ENCODE measurements around the gene OR5D16. TPM values are rescaled to one million over a fixed set of nuclear protein-coding genes. Genes with fewer than 3 reads are reported as not detected.
A peak's percentile ranks its signal among the peaks of the same experiment; 100 is the strongest.

OR5D16 gene
- total and polyA plus RNA-seq, 2 of the 13 experiments (the other 11 are each of a cell fraction or from before 2014, with no cell fraction given), result not detected

DNA sequence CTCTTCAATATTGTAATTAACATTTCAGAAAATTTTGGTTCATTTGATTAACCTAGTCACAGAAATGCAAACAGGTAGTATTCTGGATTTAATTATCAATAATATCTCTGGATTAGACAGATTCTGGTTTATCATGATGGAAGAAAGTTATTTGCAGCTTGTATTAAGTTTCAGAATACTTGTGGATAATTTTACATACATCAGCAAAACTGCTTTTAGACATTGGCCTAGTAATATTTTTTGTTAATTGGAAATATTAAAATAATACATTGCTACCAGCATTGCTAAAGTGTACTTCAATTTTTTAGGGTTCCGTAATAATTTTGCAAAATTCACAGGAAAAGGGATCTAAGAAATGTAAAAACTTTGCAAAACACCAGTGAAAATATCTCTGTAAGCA is 46.9 kb upstream of the OR5D16 start (continued):
- TF ChIP-seq ZNF629 (CRISPR knock-in tag; conservative IDR thresholded peaks at IDR 0.05) (no peak), SETDB1 (CRISPR knock-in tag; IDR thresholded peaks at IDR 0.05; ENCODE audit: borderline replicate concordance) (no peak), MAFK (conservative IDR thresholded peaks at IDR 0.05 in 1 of 2, IDR thresholded peaks at IDR 0.05 in 1 of 2; ENCODE audit: low read length in 2 of 2) (peak; percentile 23 to 76; a peak in 3 of 4 replicates), TSC22D2 (CRISPR knock-in tag; IDR thresholded peaks at IDR 0.05; ENCODE audit: borderline replicate concordance) (no peak), HNF4A (CRISPR knock-in tag; IDR thresholded peaks at IDR 0.05) (no peak)
- TF ChIP-seq, protein P1, sequence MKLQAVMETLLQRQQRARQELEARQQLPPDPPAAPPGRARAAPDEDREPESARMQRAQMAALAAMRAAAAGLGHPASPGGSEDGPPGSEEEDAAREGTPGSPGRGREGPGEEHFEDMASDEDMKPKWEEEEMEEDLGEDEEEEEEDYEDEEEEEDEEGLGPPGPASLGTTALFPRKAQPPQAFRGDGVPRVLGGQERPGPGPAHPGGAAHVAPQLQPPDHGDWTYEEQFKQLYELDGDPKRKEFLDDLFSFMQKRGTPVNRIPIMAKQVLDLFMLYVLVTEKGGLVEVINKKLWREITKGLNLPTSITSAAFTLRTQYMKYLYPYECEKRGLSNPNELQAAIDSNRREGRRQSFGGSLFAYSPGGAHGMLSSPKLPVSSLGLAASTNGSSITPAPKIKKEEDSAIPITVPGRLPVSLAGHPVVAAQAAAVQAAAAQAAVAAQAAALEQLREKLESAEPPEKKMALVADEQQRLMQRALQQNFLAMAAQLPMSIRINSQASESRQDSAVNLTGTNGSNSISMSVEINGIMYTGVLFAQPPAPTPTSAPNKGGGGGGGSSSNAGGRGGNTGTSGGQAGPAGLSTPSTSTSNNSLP (IDR thresholded peaks at IDR 0.05; ENCODE audit: low read depth, low read length), result no peak
- TF ChIP-seq, protein P2, sequence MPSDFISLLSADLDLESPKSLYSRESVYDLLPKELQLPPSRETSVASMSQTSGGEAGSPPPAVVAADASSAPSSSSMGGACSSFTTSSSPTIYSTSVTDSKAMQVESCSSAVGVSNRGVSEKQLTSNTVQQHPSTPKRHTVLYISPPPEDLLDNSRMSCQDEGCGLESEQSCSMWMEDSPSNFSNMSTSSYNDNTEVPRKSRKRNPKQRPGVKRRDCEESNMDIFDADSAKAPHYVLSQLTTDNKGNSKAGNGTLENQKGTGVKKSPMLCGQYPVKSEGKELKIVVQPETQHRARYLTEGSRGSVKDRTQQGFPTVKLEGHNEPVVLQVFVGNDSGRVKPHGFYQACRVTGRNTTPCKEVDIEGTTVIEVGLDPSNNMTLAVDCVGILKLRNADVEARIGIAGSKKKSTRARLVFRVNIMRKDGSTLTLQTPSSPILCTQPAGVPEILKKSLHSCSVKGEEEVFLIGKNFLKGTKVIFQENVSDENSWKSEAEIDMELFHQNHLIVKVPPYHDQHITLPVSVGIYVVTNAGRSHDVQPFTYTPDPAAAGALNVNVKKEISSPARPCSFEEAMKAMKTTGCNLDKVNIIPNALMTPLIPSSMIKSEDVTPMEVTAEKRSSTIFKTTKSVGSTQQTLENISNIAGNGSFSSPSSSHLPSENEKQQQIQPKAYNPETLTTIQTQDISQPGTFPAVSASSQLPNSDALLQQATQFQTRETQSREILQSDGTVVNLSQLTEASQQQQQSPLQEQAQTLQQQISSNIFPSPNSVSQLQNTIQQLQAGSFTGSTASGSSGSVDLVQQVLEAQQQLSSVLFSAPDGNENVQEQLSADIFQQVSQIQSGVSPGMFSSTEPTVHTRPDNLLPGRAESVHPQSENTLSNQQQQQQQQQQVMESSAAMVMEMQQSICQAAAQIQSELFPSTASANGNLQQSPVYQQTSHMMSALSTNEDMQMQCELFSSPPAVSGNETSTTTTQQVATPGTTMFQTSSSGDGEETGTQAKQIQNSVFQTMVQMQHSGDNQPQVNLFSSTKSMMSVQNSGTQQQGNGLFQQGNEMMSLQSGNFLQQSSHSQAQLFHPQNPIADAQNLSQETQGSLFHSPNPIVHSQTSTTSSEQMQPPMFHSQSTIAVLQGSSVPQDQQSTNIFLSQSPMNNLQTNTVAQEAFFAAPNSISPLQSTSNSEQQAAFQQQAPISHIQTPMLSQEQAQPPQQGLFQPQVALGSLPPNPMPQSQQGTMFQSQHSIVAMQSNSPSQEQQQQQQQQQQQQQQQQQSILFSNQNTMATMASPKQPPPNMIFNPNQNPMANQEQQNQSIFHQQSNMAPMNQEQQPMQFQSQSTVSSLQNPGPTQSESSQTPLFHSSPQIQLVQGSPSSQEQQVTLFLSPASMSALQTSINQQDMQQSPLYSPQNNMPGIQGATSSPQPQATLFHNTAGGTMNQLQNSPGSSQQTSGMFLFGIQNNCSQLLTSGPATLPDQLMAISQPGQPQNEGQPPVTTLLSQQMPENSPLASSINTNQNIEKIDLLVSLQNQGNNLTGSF (CRISPR knock-in tag; IDR thresholded peaks at IDR 0.05), result no peak
